ENCODE results near the gene GLB1L3.
"Not testable (repeated sequence)": the region's sequence is repeated elsewhere in the genome, so short reads cannot be mapped to it uniquely, and the experiment has no call there.

GLB1L3 gene

DNA sequence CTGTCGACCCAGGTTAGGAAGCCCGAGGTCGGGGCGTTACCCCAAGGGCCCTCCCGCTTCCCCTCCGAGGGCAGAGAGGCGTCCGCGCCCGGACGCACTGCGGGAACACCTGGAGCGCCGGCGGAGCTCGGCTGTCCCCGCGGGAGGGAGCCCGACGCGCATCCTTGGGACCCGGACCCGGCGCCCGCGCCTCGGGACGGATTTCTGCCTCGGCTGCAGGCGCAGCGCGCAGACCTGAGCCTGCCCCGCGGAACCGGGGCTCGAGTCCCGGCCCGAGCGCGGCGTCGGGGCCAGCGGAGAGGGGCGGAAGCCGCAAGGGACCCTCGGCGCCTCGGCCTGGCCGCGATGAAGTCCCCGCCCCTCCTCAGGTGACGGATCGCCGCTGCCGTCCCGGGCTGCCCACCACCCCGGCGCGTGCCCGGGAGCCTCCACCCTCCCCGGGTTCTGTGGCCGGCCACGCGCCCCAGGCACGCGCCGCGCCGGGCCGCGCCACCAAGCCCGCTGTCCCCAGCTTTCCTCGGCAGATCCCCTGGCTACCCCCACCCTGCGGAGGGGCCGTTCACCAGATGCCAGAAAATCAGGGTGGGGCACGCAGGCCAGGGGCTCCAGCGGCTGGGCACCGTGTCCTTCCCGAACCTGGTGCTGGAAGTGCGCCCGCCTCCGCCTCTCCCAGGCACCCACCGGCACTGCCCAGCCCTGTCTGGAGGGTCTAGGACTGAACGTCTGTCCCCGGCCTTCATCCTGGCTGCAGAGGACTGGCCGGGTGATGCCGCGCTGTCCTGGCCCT lies 410 bp downstream of the GLB1L3 start:
- DNase-seq: no peak

DNA sequence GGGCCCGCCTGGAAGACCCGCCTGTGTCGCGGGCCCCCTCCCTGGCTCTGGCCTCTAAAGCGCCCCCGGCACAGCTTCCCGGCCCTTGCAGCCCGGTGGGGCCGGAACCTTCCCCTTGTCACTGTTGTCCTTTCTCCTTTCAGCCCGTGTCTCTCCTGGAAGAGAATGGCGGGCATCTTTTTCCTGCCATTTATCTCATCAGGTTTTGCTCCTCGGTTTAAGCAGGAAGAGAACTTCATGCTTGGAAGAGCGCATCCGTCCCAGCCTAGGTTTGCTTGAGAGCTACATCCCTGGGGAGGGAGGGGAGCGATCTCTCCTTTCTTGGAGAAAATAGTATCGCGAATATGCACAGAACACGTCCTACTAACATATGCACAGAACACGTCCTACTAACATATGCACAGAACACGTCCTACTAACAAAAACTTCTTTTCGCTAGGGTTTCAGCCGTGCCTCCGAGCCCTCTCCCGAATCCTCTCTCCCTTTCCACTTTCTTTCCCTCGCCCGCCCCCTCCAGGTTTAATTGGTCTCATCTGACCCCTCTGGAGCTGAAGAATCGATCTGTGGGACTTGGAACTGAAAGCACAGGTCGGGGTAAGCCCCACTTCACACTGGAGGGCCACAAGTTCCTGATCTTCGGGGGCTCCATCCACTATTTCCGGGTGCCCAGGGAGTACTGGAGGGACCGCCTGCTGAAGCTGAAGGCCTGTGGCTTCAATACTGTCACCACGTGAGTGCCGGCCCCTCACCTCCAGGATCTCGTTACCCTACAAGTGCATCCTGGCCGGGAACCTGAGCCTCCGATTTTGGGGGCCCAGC lies 1.2 kb downstream of the GLB1L3 start:
- no peak for DNase-seq

DNA sequence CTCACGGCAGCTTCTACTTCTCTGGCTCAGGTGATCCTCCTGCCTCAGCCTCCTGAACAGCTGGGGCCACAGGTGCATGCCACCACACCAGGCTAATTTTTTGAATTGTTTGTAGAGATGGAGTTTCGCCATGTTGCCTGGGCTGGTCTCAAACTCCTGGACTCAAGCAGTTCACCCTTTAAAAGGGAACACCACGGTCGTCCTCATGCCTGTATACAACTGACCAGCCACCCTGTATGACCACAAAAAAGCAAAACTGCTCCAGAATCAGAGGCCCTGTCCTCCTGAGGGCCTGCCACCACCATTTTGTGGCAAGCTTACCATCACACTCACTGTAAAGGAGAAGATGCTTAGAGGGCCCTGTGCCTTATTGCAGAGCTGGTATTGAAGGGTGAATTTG lies 2.2 kb downstream of the GLB1L3 start:
- DNase-seq: no peak

DNA sequence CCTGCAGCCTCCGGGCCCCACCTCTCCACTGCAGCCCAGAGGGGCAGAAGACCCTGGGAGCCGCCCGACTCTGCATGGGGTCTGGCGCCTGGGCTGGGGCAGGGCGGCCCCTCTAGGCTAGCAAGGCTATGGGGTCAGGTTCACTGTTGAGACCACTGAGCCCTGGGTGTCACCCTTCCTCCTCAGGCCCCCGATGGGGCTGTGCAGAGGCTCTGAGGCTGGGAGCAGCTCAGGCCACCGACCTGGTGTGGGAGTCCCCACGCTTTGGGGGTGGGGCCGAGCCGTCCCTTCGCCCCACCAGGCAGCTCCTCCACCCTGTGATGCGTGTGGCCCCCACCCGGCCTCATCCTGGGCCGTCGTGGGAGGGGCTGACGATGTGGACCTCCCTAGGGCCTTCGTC lies 5.5 kb downstream of the GLB1L3 start:
- not testable (repeated sequence) for DNase-seq

DNA sequence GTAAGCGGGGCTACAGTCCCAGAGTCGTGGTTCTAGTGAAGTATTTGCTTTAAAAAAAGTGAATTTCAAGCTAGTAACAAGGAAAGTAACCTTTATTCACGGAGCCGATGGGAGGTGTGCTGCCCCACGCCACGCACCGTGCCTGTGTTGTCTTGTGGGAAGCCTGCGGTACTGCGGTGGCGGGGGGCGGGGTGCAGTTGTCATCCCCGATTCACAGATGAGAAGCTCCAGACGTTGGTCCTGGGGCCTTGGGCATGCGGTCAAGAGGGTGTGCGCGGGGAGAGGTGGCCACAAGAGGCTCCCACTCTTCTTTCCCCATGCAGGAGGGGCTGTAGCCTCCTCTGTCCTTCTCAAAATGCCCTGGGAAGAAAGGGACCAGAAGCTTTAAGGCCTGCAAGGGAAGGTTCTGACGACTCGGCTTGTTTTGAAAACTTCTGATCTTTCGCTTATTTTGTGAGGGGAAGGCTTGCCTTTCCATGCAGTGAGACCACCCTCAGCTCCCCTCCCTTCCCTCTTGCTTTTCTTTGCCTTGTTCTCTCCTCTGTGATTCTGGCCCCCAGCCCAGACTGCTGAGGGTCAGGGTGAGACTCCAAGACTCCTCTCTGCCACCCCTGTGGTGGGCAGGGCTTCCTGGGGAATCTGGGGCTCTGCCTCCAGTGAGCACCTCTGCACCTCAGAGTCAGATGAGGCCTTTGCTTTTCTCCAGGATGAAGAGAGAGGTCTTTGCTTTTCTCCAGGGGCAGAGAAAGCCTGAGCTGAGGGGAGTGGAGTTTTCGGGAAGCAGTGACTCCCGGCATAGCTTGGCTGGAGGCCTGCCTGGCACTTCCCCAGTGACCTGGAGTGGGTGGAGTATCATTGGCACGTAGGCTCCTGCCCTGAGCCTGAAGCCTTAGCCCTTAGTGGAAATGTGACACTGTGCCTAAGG lies 6.2 kb downstream of the GLB1L3 start:
- DNase-seq: no peak

DNA sequence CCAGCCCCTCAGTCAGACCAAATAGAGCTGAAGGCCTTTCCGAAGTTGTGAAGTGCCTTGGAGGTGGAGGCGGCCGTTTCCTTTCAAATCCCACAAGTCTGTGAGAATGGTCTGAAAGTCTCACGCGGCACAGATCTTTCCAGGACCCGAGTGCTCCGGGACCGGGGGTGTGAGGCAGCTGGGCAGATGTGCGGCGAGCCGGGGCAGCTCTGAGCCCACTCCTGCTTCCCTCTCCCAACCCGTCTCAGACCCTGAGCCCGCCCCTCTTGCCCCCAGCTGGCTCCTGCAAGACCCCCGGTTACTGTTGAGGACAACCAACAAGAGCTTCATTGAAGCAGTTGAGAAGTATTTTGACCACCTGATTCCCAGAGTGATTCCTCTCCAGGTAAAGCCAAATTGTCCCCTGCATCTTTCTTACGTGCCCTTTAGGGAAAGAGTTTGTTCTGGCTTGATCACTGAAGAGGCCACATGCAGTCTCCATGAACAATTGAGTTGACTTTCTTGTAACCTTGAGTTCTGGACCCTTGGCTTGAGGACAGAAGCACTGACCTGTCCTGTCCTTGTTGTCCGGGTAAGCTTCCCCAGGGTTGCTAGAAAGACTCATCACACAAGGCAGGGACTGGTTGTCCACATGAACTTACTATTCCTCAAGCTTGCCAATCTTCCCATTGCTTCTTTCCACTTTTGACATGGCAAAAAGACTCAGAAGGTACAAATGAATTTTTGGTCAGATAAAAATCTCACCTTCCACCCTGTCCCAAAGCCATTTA lies 7.5 kb downstream of the GLB1L3 start:
- DNase-seq: no peak

DNA sequence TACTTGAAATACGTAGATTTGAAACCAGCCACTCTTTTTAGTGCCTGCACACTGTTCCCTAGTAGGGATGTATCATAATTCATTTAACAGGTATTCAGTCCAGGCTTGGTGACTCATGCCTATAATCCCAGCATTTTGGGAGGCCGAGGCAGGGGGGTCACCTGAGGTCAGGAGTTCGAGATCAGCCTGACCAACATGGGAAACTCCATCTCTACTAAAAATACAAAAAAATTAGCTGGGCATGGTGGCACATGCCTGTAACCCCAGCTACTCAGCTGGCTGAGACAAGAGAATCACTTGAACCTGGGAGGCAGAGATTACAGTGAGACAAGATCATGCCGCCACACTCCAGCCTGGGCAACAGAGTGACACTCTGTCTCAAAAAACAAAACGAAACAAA lies 8.2 kb downstream of the GLB1L3 start:
- not testable (repeated sequence) for DNase-seq

DNA sequence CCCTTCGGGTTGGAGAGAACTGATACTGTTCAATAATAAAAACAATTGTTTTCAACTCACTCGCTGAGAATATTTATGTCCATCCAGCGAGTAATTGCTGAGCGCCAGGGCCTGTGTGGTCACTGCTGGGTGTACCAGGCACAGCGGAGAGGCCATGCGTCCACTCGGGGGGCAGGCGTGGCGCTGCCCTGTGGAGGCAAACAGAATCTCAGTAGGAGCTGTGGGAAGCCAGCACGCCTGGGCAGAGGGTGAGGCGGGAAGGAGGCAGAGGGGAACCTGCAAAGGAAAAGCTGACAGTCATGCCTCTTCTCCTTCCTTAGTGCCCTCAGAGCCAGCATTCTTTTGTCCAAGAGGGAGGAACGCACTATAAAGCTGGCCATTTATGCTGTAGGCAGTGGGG lies 11.4 kb downstream of the GLB1L3 start:
- no peak for DNase-seq

DNA sequence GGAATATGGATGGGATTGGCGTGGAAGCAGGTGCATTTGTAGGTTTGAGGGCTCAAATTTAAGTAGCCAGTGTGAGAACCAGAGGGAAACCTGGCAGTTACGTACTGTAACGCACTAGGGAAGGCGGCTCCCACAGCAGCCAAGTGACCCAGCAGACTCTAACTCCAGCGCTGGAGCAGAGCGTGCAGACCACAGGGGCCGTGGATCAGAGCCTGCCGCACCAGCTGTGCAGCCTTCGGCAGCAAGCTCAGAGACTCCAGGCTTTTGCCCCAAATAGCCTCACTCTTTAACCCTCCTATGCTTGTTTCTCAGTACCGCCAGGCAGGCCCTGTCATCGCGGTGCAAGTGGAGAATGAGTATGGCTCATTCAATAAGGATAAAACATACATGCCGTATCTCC lies 12.3 kb downstream of the GLB1L3 start:
- DNase-seq: no peak

DNA sequence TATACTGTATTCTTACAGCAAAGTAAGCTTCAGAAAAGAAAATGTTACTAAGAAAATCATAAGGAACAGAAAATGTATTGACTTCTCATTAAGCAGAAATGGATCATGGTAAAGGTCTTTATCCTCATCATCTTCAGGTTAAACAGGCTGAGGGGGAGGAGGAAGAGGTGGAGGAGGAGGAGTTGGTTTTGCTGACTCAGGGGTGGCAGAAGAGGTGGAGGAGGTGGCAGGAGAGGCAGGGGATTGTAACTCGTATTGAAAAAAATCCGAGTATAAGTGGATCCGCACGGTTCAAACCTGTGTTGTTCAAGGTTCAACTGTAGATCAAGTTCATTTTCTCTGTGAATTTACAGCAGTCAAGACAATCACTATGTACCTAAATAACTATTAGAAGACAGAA lies 13.0 kb downstream of the GLB1L3 start:
- no peak for DNase-seq

DNA sequence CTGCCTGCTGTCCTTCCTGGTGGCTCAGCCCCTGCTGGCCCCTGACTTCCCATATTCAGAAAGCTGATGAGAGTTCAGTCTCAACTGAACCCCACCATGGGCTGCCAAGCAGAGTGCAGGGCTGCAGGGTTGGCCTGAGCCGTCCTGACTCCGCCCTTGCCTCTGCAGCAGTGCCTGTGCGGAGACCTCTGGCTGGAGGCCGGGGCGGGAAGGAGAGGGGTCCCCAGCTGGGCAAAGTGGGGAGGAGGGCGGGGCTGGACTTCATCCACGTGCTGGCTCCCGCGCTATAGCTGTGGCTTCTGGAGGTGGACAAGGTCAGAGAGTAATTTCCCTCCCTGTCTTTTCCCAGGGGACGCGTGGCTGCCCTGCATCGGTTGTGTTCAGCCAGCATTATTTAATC lies 13.6 kb downstream of the GLB1L3 start:
- no peak for DNase-seq

DNA sequence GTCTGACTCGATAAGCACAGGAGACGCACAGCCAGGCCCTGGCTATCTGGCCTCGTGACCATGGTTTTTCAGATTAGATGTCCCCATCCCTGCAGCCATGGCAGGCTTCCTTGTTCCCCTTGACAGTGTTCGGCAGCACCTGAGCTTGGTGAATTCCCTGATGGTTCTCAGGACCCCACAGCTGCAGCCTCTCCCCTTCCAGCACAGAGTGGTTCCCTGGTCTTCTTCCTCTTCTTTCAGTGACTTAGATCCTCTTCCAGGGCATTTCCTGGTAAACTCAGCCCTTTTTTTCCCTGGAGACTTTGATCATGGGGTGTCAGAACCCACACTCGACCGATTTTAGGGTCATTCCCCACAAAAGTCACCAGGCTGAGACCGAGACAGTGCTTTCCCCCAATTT lies 14.5 kb downstream of the GLB1L3 start:
- no peak for DNase-seq

DNA sequence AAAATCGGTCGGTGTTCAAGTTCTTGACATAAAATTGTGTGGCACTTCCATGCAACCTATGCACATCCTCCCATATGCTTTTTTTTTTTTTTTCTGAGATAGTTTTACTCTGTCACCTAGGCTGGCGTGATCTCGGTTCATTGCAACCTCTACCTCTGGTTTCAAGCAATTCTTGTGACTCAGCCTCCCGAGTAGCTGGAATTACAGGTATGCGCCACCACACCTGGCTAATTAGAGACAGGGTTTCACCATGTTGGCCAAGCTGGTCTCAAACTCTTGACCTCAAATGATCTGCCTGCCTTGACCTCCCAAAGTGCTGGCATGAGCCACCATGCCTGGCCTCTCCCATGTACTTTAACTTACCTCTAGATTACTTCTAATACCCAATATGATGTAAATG lies 15.0 kb downstream of the GLB1L3 start:
- no peak for DNase-seq

DNA sequence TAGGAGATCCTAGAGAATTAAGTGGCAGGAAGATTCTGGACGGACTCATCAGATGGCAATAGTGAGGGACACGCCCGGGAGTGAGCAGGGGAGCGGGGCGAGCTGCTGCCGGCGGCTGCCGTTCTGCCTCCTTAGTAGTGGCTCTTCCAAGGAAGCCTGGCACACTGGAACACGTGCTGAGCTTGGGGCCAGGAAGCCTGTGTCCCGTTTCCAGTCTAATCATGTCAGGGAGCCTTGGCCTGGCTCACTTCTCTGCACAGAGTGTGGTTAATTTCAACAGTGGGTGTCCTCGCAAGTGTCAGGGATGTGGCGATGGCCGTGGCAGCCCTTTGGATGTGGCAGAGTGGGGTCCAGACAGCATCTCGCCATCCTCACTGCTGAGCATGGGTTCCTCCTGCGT lies 16.5 kb downstream of the GLB1L3 start:
- no peak for DNase-seq

DNA sequence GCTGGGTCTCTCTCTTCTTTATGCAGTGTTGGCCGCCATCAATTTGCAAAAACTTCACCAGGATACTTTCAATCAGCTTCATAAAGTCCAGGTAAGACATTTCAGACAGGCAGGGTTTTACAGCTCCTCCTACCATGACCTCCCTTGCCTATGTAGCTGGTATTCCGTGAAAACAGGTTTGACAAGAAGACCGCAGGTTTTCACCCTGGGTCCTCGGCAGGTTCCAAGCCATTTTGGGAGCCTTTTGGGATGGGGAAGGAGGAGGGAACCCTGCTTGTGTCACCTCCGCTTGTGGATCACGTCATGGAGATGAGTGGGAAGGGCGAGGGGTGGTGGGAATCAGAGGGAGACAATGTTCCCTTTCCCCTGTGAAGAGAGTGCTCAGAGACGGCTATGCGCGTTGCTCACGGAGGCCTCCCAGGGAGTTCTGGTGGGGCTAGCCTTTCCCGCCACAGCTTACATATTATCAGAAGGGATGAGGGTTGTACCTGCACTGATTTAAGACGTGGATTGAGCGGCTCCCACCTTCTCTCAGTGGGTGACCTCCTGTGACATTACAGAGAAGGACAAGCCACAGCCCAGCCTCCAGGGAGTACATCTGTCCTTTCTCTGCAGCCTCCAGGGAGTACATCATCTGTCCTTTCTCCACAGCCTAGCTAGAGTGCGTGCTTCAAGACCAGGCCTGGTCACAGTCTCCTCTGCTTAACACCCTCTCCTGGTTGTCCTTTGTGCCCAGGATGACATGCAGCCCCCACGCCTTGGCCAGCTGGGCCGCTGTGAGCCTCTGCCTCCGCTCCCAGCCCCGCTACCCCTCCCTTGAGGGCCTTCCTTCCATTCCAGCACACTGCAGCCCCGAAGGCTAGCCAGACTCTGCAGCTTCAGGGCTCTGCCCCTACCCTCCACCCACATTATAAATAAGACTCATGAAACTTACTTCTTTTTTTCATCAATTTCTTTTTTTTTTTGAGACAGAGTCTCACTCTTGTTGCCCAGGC lies 17.2 kb downstream of the GLB1L3 start:
- DNase-seq: no peak

DNA sequence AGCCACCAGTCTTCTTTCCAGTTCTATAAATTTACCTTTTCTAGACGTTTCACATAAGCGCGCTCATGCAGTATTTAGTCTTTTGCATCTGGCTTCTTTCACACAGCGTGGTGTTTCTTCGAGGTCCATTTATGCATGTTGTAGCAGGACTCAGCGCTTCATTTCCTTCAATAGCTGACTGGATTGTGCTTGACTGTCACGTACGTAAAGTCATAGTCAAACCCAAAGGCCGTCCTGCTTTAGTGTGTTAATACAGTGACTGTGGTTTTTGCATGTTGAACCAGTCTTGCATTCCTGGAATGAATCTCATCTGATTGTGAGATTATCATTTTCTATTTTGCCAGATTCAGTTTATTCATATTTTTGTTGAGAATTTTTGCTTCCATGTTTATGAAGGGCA lies 18.5 kb downstream of the GLB1L3 start:
- DNase-seq: no peak

DNA sequence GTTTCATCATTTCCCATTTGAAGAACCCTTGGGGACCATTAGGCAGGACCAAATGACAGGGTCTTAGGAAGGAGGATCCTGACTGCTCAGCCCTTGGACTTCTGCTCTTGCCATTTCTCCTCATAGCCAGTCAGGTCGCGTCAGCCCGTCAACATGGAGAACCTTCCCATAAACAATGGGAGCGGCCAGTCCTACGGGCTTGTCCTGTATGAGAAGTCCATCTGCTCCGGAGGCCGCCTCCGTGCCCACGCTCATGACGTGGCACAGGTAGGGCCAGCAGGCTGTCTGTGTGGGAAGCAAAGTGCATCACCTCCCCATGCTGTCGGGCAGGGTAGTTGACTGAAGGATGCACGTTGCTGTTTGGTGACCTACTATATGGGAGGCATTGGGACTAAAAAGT lies 36.0 kb downstream of the GLB1L3 start:
- no peak for DNase-seq

DNA sequence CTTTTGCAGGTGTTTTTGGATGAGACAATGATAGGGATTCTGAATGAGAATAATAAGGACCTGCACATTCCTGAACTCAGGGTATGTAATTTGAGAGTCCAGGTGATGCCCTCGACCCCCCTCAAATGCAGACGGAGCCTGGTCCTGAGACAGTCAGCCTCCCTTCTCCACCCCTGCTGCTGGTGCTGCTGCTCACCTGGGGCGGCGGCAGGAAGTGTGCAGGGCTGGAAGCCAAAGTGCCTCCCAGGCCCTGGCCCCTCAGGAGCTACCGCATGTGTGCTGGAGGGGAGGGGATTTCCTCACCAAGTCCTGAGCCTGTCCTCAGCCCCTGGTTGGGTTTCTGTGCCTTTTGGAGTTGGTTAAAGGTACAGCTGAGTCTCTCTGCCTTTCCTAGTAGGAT lies 36.6 kb downstream of the GLB1L3 start:
- DNase-seq: no peak

DNA sequence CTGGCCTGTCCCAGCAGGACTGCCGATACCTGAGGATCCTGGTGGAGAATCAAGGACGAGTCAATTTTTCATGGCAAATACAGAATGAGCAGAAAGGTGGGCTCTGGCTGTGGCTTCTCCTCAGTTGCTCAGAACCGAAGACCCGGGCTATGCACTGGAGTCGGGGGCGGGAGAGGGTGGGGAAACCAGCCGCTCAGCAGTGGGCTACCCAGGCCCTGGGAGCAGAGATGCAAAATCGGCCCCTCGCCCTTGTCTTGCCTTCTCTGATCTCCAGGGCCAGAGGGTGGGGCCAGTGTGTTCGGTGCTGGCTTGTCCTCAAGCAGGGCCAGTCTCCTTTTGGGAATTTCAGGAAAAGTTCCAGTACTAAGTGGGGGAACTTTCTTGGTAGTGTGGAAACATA lies 37.2 kb downstream of the GLB1L3 start:
- no peak for DNase-seq

DNA sequence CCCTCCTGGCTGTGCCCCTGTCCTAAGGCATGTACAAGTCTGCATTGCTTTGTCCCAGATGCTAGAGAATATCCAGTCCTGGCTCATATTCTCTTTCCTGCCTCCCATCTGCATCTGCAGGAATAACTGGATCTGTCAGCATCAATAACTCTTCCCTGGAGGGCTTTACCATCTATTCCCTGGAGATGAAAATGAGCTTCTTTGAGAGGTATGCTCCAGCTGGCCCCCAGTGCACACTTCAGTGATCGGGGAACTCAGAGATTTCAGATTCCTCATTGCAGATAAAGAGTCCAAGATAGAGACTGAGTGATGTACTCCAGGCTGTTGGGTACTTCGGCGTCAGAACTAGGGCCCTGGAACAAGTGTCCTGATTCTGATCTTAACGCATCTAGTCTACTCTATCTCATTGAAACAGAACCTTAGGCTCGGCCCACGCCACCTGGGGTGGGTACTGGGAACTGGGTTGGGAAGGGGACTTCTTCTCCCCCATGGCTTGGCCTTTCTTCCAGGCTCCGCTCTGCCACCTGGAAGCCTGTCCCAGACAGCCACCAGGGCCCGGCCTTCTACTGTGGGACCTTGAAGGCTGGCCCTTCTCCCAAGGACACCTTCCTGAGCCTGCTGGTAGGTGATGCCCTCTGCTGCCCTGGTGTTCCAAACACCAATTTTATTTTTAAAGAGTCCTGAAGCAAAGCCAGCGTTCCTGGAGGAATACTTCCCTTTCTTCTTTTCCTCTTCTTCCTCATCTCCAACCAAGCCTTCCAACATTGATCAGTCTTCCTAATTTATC lies 37.8 kb downstream of the GLB1L3 start:
- DNase-seq: no peak

Data from CD4-positive, alpha-beta T cell treated with Interleukin-4 for 1 hour (primary cell).